K562 (cell line): ENCODE data around the gene STK17A. TPM values are rescaled to one million over a fixed set of nuclear protein-coding genes. Genes with fewer than 3 reads are reported as not detected.

Source experiments
- BRF1 ChIP-seq: IDR thresholded peaks from 3 replicates; pipeline ENCODE4 v1.6.1; 2011; ENCODE audit warnings: borderline replicate concordance, mild to moderate bottlenecking; ENCODE audit not compliant: insufficient read length; ENCODE audit errors: extremely low read depth
- CEBPB ChIP-seq: fragments of 450-650 bp; IDR thresholded peaks from 2 replicates; pipeline ENCODE4 v1.6.1; 2016; ENCODE audit warnings: missing genetic modification characterization, missing compliant biosample characterization
- ESRRA ChIP-seq: fragments of 450-650 bp; IDR thresholded peaks from 2 replicates; pipeline ENCODE4 v1.6.1; 2014; ENCODE audit warnings: low read depth, mild to moderate bottlenecking, moderate library complexity, borderline replicate concordance
- FUS ChIP-seq: fragments of 200-400 bp; formaldehyde crosslinking; optimal IDR thresholded peaks from 2 replicates; pipeline ENCODE3; 2017; ENCODE audit warnings: low read depth, low read length
- HCFC1 ChIP-seq: IDR thresholded peaks from 2 replicates; pipeline ENCODE4 v1.6.1; 2012; ENCODE audit warnings: low read depth, low read length, improper control_type of control experiment
- HNRNPK ChIP-seq: fragments of 200-400 bp; formaldehyde crosslinking; IDR thresholded peaks from one replicate; pipeline ENCODE4 v1.6.1; 2018; ENCODE audit warnings: mild to moderate bottlenecking, low read depth, low read length; ENCODE audit not compliant: poor library complexity, severe bottlenecking
- MAZ ChIP-seq, 2 experiments: fragments of 450-650 bp in 1 of 2; sonication (generic) in 1 of 2; formaldehyde crosslinking; IDR thresholded peaks in 1 of 2; conservative IDR thresholded peaks in 1 of 2; 2 replicates each; pipeline versions ENCODE4 v1.4.0 to v1.5.0; 2020; ENCODE audit warnings: mild to moderate bottlenecking in 1 of 2, missing genetic modification reagents in 1 of 2
- MCM2 ChIP-seq: fragments of 450-650 bp; IDR thresholded peaks from 2 replicates; pipeline ENCODE4 v1.6.1; 2017; ENCODE audit warnings: low read depth, mild to moderate bottlenecking
- MTA3 ChIP-seq: fragments of 450-650 bp; formaldehyde crosslinking; IDR thresholded peaks from 2 replicates; pipeline ENCODE4 v1.6.1; 2017; ENCODE audit warnings: mild to moderate bottlenecking, borderline replicate concordance
- MYNN ChIP-seq, 2 experiments: sonication (generic); formaldehyde crosslinking in 1 of 2; IDR thresholded peaks; 2 replicates each; pipeline versions ENCODE4 v1.5.0 to v1.6.1; 2016 to 2020; ENCODE audit warnings: antibody characterized with exemption in 1 of 2, missing genetic modification reagents in 1 of 2
- NCOA6 ChIP-seq: fragments of 450-650 bp; IDR thresholded peaks from 2 replicates; pipeline ENCODE4 v1.6.1; 2017; ENCODE audit warnings: mild to moderate bottlenecking
- NUFIP1 ChIP-seq: fragments of 450-650 bp; IDR thresholded peaks from 2 replicates; pipeline ENCODE4 v1.6.1; 2018; ENCODE audit not compliant: partially characterized antibody
- PHF21A ChIP-seq: fragments of 450-650 bp; IDR thresholded peaks from 2 replicates; pipeline ENCODE4 v1.6.1; 2017; ENCODE audit warnings: low read depth, borderline replicate concordance
- RCOR1 ChIP-seq, 2 experiments: IDR thresholded peaks; 2 replicates each; pipeline ENCODE4 v1.6.1; 2012; ENCODE audit warnings: low read depth in 2 of 2, low read length in 2 of 2, borderline replicate concordance in 1 of 2, improper control_type of control experiment in 1 of 2
- TEAD1 ChIP-seq, 2 experiments: fragments of 450-650 bp in 1 of 2; sonication (generic) in 1 of 2; formaldehyde crosslinking; IDR thresholded peaks; 2 replicates each; pipeline versions ENCODE4 v1.4.0 to v1.8.0; 2020 to 2022; ENCODE audit warnings: mild to moderate bottlenecking in 2 of 2, missing genetic modification reagents in 1 of 2
- YBX1 ChIP-seq: fragments of 450-650 bp; IDR thresholded peaks from 2 replicates; pipeline ENCODE4 v1.7.1; 2016; ENCODE audit warnings: mild to moderate bottlenecking
- ZBTB17 ChIP-seq: fragments of 450-650 bp; formaldehyde crosslinking; IDR thresholded peaks from 2 replicates; pipeline ENCODE4 v1.4.0; 2020; ENCODE audit warnings: mild to moderate bottlenecking
- ZBTB8A ChIP-seq: fragments of 450-650 bp; IDR thresholded peaks from 2 replicates; pipeline ENCODE4 v1.6.1; 2018; ENCODE audit warnings: mild to moderate bottlenecking, moderate library complexity; ENCODE audit not compliant: partially characterized antibody
- ZBTB9 ChIP-seq: fragments of 450-650 bp; formaldehyde crosslinking; IDR thresholded peaks from 2 replicates; pipeline ENCODE4 v1.4.0; 2020; ENCODE audit warnings: mild to moderate bottlenecking, moderate library complexity
- ZFP30 ChIP-seq: fragments of 250-450 bp; sonication (Bioruptor Pico); IDR thresholded peaks from 2 replicates; pipeline ENCODE4 v1.8.0; 2022; ENCODE audit warnings: moderate library complexity, mild to moderate bottlenecking, inconsistent platforms, borderline replicate concordance
- ZNF197 ChIP-seq: fragments of 200-800 bp; sonication (Bioruptor generic); IDR thresholded peaks from 2 replicates; pipeline ENCODE4 v1.6.1; 2016; ENCODE audit warnings: low read depth, missing genetic modification characterization, missing compliant biosample characterization
- ZNF224 ChIP-seq: sonication (generic); formaldehyde crosslinking; IDR thresholded peaks from 2 replicates; pipeline ENCODE4 v1.8.0; 2022; ENCODE audit warnings: mild to moderate bottlenecking, missing genetic modification reagents
- ZNF24 ChIP-seq: fragments of 450-650 bp; IDR thresholded peaks from 2 replicates; pipeline ENCODE4 v1.6.1; 2016
- ZNF780A ChIP-seq: fragments of 250-450 bp; sonication (Bioruptor Pico); IDR thresholded peaks from 2 replicates; pipeline ENCODE4 v1.5.0; 2021; ENCODE audit warnings: mild to moderate bottlenecking
- polyA plus RNA-seq, 8 experiments: library from polyadenylated mRNA; depleted of rRNA in 4 of 8; stranded (reverse) in 5 of 8; unstranded in 3 of 8; fragments of >200 nt; fragmentation: Nextera tagmentation in 2 of 8; fragmentation: Illumina TruSeq in 1 of 8; extraction: Ambion mirVana in 2 of 8; extraction: Trizol in 1 of 8; gene quantifications; 2 replicates each; pipeline versions ENCODE4 v1.2.1 to v1.2.3, GENCODE V29; 2011 to 2014; ENCODE audit warnings: inconsistent platforms in 1 of 8, missing spikeins in 1 of 8
- total RNA-seq, 7 experiments: library from RNA; depleted of rRNA in 6 of 7; stranded (reverse); fragments of >200 nt in 6 of 7; fragmentation: Illumina TruSeq in 2 of 7; extraction: Trizol in 2 of 7; gene quantifications; 2 replicates each; pipeline versions ENCODE4 v1.2.1 to v1.2.3, GENCODE V29; 2011 to 2021; ENCODE audit warnings: low replicate concordance in 1 of 7
- TF ChIP-seq, protein P1 (sequence below): fragments of 450-650 bp; IDR thresholded peaks from 2 replicates; pipeline ENCODE4 v1.6.1; 2014; ENCODE audit warnings: low read depth, mild to moderate bottlenecking, moderate library complexity, borderline replicate concordance
- TF ChIP-seq, protein P2 (sequence below): fragments of 250-450 bp; sonication (Bioruptor Pico); IDR thresholded peaks from 2 replicates; pipeline ENCODE4 v1.8.0; 2022; ENCODE audit warnings: moderate library complexity, mild to moderate bottlenecking, inconsistent platforms

The STK17A gene
- total and polyA plus RNA-seq, 9 of the 15 experiments (the other 6 are each of a cell fraction or from before 2014, with no cell fraction given) = 3.4 to 16.3 (median 13.2) TPM

- TF ChIP-seq, protein P1, sequence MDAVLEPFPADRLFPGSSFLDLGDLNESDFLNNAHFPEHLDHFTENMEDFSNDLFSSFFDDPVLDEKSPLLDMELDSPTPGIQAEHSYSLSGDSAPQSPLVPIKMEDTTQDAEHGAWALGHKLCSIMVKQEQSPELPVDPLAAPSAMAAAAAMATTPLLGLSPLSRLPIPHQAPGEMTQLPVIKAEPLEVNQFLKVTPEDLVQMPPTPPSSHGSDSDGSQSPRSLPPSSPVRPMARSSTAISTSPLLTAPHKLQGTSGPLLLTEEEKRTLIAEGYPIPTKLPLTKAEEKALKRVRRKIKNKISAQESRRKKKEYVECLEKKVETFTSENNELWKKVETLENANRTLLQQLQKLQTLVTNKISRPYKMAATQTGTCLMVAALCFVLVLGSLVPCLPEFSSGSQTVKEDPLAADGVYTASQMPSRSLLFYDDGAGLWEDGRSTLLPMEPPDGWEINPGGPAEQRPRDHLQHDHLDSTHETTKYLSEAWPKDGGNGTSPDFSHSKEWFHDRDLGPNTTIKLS = no peak; the same call in 1 of the 2 replicates
- no peak for TF ChIP-seq BRF1
- peak; percentile 25 for TF ChIP-seq FUS
- no peak for TF ChIP-seq ZNF780A (CRISPR knock-in tag)
- no peak for TF ChIP-seq ZNF197
- TF ChIP-seq ZFP30 (CRISPR knock-in tag) = no peak
- TF ChIP-seq HCFC1 = no peak; the same call in 1 of the 2 replicates
- no peak for TF ChIP-seq PHF21A
- TF ChIP-seq RCOR1 (IDR thresholded peaks at IDR 0.05; ENCODE audit: borderline replicate concordance in 1 of 2, low read depth in 2 of 2, low read length in 2 of 2) = peak in 1 of 2 experiments; percentile 42; a peak in 1 of 4 replicates
- TF ChIP-seq NUFIP1 = no peak
- TF ChIP-seq MYNN (IDR thresholded peaks at IDR 0.05) = no peak; the same call in 1 of the 2 replicates
- TF ChIP-seq MYNN (CRISPR knock-in tag; IDR thresholded peaks at IDR 0.05) = no peak
- no peak for TF ChIP-seq NCOA6
- TF ChIP-seq YBX1 = no peak
- peak; percentile 17; the same call in 1 of the 2 replicates for TF ChIP-seq ZNF24
- TF ChIP-seq ZBTB17 (CRISPR knock-in tag) = no peak
- 0 out of 4 replicates have a peak, but pooled peaks of 1 of the 2 experiments have one; percentile 50 for TF ChIP-seq TEAD1 (CRISPR knock-in tag; IDR thresholded peaks at IDR 0.05)
- no peak for TF ChIP-seq ESRRA
- no peak for TF ChIP-seq ZBTB8A
- no peak for TF ChIP-seq CEBPB
- TF ChIP-seq MCM2 = no peak
- TF ChIP-seq ZBTB9 (CRISPR knock-in tag) = 0 out of 2 replicates have a peak, but pooled peaks have one; percentile 45
- TF ChIP-seq, protein P2, sequence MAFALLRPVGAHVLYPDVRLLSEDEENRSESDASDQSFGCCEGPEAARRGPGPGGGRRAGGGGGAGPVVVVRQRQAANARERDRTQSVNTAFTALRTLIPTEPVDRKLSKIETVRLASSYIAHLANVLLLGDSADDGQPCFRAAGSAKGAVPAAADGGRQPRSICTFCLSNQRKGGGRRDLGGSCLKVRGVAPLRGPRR (CRISPR knock-in tag) = no peak
- no peak; the same call in 1 of the 2 replicates for TF ChIP-seq MTA3
- TF ChIP-seq ZNF224 = no peak
- no peak for TF ChIP-seq HNRNPK
- peak; percentile 65 to 91 for TF ChIP-seq MAZ (CRISPR knock-in tag; conservative IDR thresholded peaks at IDR 0.05 in 1 of 2, IDR thresholded peaks at IDR 0.05 in 1 of 2)
Observed at GRCh38 chr7:43582503-43583423, at the start of gene STK17A (continued).
